RPMI8226 (cell line): ENCODE data around the gene MAP3K5.

Source experiments
- DNase-seq: peaks from one replicate; pipeline ENCODE4 v3.0.0-alpha.2; 2015

MAP3K5 gene

GRCh38 chr6:136677822-136678221, 114.5 kb downstream of the MAP3K5 start:
- DNase-seq: no peak

GRCh38 chr6:136677344-136677743, 114.9 kb downstream of the MAP3K5 start:
- DNase-seq: no peak

- DNase-seq: no peak
Measured at GRCh38 chr6:136676075-136676474, 116.2 kb downstream of the MAP3K5 start.

GRCh38 chr6:136673571-136673970, 118.7 kb downstream of the MAP3K5 start:
- no peak for DNase-seq

- DNase-seq: no peak
Measured at GRCh38 chr6:136672144-136672543, 120.1 kb downstream of the MAP3K5 start.

- DNase-seq: no peak
Measured at GRCh38 chr6:136669299-136669699, 123.0 kb downstream of the MAP3K5 start.

GRCh38 chr6:136668571-136668970, 123.7 kb downstream of the MAP3K5 start:
- no peak for DNase-seq

GRCh38 chr6:136666041-136666440, 126.2 kb downstream of the MAP3K5 start:
- no peak for DNase-seq

- no peak for DNase-seq
Measured at GRCh38 chr6:136662347-136663237, 129.7 kb downstream of the MAP3K5 start.

GRCh38 chr6:136660727-136661126, 131.6 kb downstream of the MAP3K5 start:
- DNase-seq: no peak

- no peak for DNase-seq
Measured at GRCh38 chr6:136659991-136660499, 132.2 kb downstream of the MAP3K5 start.

GRCh38 chr6:136658711-136659110, 133.6 kb downstream of the MAP3K5 start:
- no peak for DNase-seq

- DNase-seq: no peak
Measured at GRCh38 chr6:136657666-136658065, 134.6 kb downstream of the MAP3K5 start.

- DNase-seq: no peak
Measured at GRCh38 chr6:136656121-136656520, 136.2 kb downstream of the MAP3K5 start.

GRCh38 chr6:136655239-136656014, 136.8 kb downstream of the MAP3K5 start:
- no peak for DNase-seq

GRCh38 chr6:136654086-136654485, 138.2 kb downstream of the MAP3K5 start:
- DNase-seq: no peak

GRCh38 chr6:136652656-136653055, 139.6 kb downstream of the MAP3K5 start:
- no peak for DNase-seq

- no peak for DNase-seq
Measured at GRCh38 chr6:136651982-136652381, 140.3 kb downstream of the MAP3K5 start.

- DNase-seq: no peak
Measured at GRCh38 chr6:136647363-136647852, 144.9 kb downstream of the MAP3K5 start.

- DNase-seq: no peak
Measured at GRCh38 chr6:136646377-136646776, 145.9 kb downstream of the MAP3K5 start.

GRCh38 chr6:136644597-136644952, 147.7 kb downstream of the MAP3K5 start:
- no peak for DNase-seq

GRCh38 chr6:136643850-136644596, 148.3 kb downstream of the MAP3K5 start:
- DNase-seq: peak; percentile 69

GRCh38 chr6:136641873-136642465, 150.3 kb downstream of the MAP3K5 start:
- DNase-seq: no peak
